ENCODE data around the gene HOXC6.

The HOXC6 gene

GRCh38 chr12:54010972-54011664 is 17.1 kb upstream of the HOXC6 start:
- peak overlapping the region; percentile 15 for H3K27ac Mint-ChIP-seq
- DNase-seq (no peak), ATAC-seq (replicated peaks) (no peak)
- peaks cover 0 to 2% of the 10 kb centered on the region in 2 donors for H3K36me3 Mint-ChIP-seq
- peak overlapping the region; percentile 11 to 60 for H3K4me3 Mint-ChIP-seq
- peaks cover 95 to 96% of the 10 kb centered on the region in 2 donors for H3K27me3 Mint-ChIP-seq
- no peaks in the 10 kb centered on the region for H3K9me3 Mint-ChIP-seq
- H3K4me1 Mint-ChIP-seq = peaks cover 24 to 46% of the 10 kb centered on the region in 2 donors

- H3K4me3 Mint-ChIP-seq = peak overlapping the region in 1 of 2 donors; percentile 11
- no peak for DNase-seq
Measured at GRCh38 chr12:54011665-54012532, 16.3 kb upstream of the HOXC6 start.

GRCh38 chr12:54012631-54013409 is 15.4 kb upstream of the HOXC6 start:
- no peak overlapping the region for H3K27ac Mint-ChIP-seq

More at GRCh38 chr12:54011665-54012532, 16.3 kb upstream of the HOXC6 start:
- no peak for ATAC-seq (replicated peaks)
- peaks cover 19 to 38% of the 10 kb centered on the region in 2 donors for H3K4me1 Mint-ChIP-seq
- no peak overlapping the region for H3K27ac Mint-ChIP-seq
- H3K27me3 Mint-ChIP-seq = peaks cover 89 to 94% of the 10 kb centered on the region in 2 donors
- H3K9me3 Mint-ChIP-seq = no peaks in the 10 kb centered on the region
- peaks cover 0 to 2% of the 10 kb centered on the region in 2 donors for H3K36me3 Mint-ChIP-seq

GRCh38 chr12:54014377-54015017 is 13.7 kb upstream of the HOXC6 start:
- H3K9me3 Mint-ChIP-seq = no peaks in the 10 kb centered on the region
- peaks cover 0 to 2% of the 10 kb centered on the region in 2 donors for H3K36me3 Mint-ChIP-seq
- no peak for ATAC-seq (replicated peaks)
- peak overlapping the region; percentile 79 for H3K27ac Mint-ChIP-seq
- H3K4me1 Mint-ChIP-seq = peaks cover 29 to 47% of the 10 kb centered on the region in 2 donors
- H3K4me3 Mint-ChIP-seq = peak overlapping the region; percentile 3 to 36
- H3K27me3 Mint-ChIP-seq = peaks cover 78 to 91% of the 10 kb centered on the region in 2 donors
- DNase-seq = no peak

More at GRCh38 chr12:54012631-54013409, 15.4 kb upstream of the HOXC6 start:
- peaks cover 26 to 39% of the 10 kb centered on the region in 2 donors for H3K4me1 Mint-ChIP-seq
- H3K9me3 Mint-ChIP-seq = no peaks in the 10 kb centered on the region
- peaks cover 0 to 2% of the 10 kb centered on the region in 2 donors for H3K36me3 Mint-ChIP-seq
- no peak overlapping the region for H3K4me3 Mint-ChIP-seq
- H3K27me3 Mint-ChIP-seq = peaks cover 88 to 94% of the 10 kb centered on the region in 2 donors
- DNase-seq (no peak), ATAC-seq (replicated peaks) (no peak)

- H3K9me3 Mint-ChIP-seq = no peaks in the 10 kb centered on the region
- ATAC-seq (replicated peaks) (no peak), DNase-seq (no peak)
- peak overlapping the region; percentile 79 for H3K27ac Mint-ChIP-seq
- H3K36me3 Mint-ChIP-seq = peaks cover 0 to 2% of the 10 kb centered on the region in 2 donors
- peak overlapping the region; percentile 3 to 36 for H3K4me3 Mint-ChIP-seq
- H3K27me3 Mint-ChIP-seq = peaks cover 77 to 91% of the 10 kb centered on the region in 2 donors
- H3K4me1 Mint-ChIP-seq = peaks cover 25 to 47% of the 10 kb centered on the region in 2 donors
Measured at GRCh38 chr12:54015018-54015931, 13.0 kb upstream of the HOXC6 start.

GRCh38 chr12:54016051-54016450 is 12.2 kb upstream of the HOXC6 start:
- Mint-ChIP-seq H3K27ac (no peak overlapping the region), H3K4me3 (no peak overlapping the region)
- no peak for DNase-seq

GRCh38 chr12:54016478-54016964 is 11.7 kb upstream of the HOXC6 start:
- Mint-ChIP-seq H3K9me3 (no peaks in the 10 kb centered on the region), H3K36me3 (peaks cover 0 to 2% of the 10 kb centered on the region in 2 donors), H3K27me3 (peaks cover 70 to 83% of the 10 kb centered on the region in 2 donors), H3K4me1 (peaks cover 22 to 42% of the 10 kb centered on the region in 2 donors), H3K4me3 (no peak overlapping the region), H3K27ac (no peak overlapping the region)
- DNase-seq = no peak
- ATAC-seq (replicated peaks) = no peak

More at GRCh38 chr12:54016051-54016450, 12.2 kb upstream of the HOXC6 start:
- Mint-ChIP-seq H3K4me1 (peaks cover 23 to 43% of the 10 kb centered on the region in 2 donors), H3K27me3 (peaks cover 71 to 83% of the 10 kb centered on the region in 2 donors), H3K36me3 (peaks cover 0 to 2% of the 10 kb centered on the region in 2 donors), H3K9me3 (no peaks in the 10 kb centered on the region)
- no peak for ATAC-seq (replicated peaks)

- DNase-seq (no peak), ATAC-seq (replicated peaks) (peak; percentile 48 to 52)
- Mint-ChIP-seq H3K36me3 (peaks cover 0 to 2% of the 10 kb centered on the region in 2 donors), H3K4me1 (peaks cover 21 to 41% of the 10 kb centered on the region in 2 donors), H3K4me3 (peak overlapping the region; percentile 83 to 86), H3K27ac (peak overlapping the region; percentile 89), H3K9me3 (no peaks in the 10 kb centered on the region), H3K27me3 (peaks cover 70 to 83% of the 10 kb centered on the region in 2 donors)
Measured at GRCh38 chr12:54017027-54017788, 11.0 kb upstream of the HOXC6 start.

- Mint-ChIP-seq H3K4me1 (peaks cover 21 to 41% of the 10 kb centered on the region in 2 donors), H3K4me3 (peak overlapping the region; percentile 83 to 86), H3K9me3 (no peaks in the 10 kb centered on the region), H3K27ac (peak overlapping the region; percentile 89), H3K36me3 (peaks cover 0 to 2% of the 10 kb centered on the region in 2 donors), H3K27me3 (peaks cover 69 to 83% of the 10 kb centered on the region in 2 donors)
- DNase-seq (peak; percentile 65), ATAC-seq (replicated peaks) (peak; percentile 86 to 88)
Measured at GRCh38 chr12:54017878-54018467, 10.3 kb upstream of the HOXC6 start.

GRCh38 chr12:54018468-54018984 is 9.7 kb upstream of the HOXC6 start:
- Mint-ChIP-seq H3K36me3 (peaks cover 0 to 2% of the 10 kb centered on the region in 2 donors), H3K27me3 (peaks cover 69 to 83% of the 10 kb centered on the region in 2 donors), H3K9me3 (no peaks in the 10 kb centered on the region), H3K4me1 (peaks cover 21 to 41% of the 10 kb centered on the region in 2 donors), H3K27ac (peak overlapping the region; percentile 89), H3K4me3 (peak overlapping the region; percentile 83 to 86)
- no peak for ATAC-seq (replicated peaks)
- DNase-seq = no peak

GRCh38 chr12:54019091-54019811 is 9.0 kb upstream of the HOXC6 start:
- Mint-ChIP-seq H3K9me3 (no peaks in the 10 kb centered on the region), H3K4me1 (peaks cover 21 to 40% of the 10 kb centered on the region in 2 donors), H3K4me3 (peak overlapping the region; percentile 32 to 49), H3K27me3 (peaks cover 70 to 83% of the 10 kb centered on the region in 2 donors), H3K36me3 (peaks cover 0 to 2% of the 10 kb centered on the region in 2 donors), H3K27ac (no peak overlapping the region)
- ATAC-seq (replicated peaks) (no peak), DNase-seq (no peak)
